ENCODE data around the gene GOLGA3. TPM values are rescaled to one million over a fixed set of nuclear protein-coding genes. Genes with fewer than 3 reads are reported as not detected.

Gene GOLGA3
- total and polyA plus RNA-seq, 4 donors: 5.0 to 43.0 (median 15.8) TPM

GRCh38 chr12:132729541-132730320 lies 98.9 kb downstream of the GOLGA3 start (continued):
- TF ChIP-seq REST (IDR thresholded peaks at IDR 0.05) (no peak), EGR1 (IDR thresholded peaks at IDR 0.05; ENCODE audit: low read depth in 2 of 2) (no peak)

- Histone ChIP-seq H3K4me1 (ENCODE audit: control insufficient read depth in 4 of 4, insufficient read depth in 4 of 4, low read length in 3 of 4) (no peaks in the 10 kb centered on the region), H3K27ac (ENCODE audit: low read depth in 1 of 2, low read length in 2 of 2) (no peak overlapping the region), H3K9me3 (ENCODE audit: control insufficient read depth in 4 of 4, low read length in 3 of 4) (no peaks in the 10 kb centered on the region), H3K27me3 (ENCODE audit: control insufficient read depth in 4 of 4, insufficient read depth in 4 of 4, low read length in 3 of 4) (no peaks in the 10 kb centered on the region), H3K4me3 (ENCODE audit: low read depth in 1 of 3, low read length in 3 of 3) (no peak overlapping the region), H3K36me3 (ENCODE audit: control insufficient read depth in 4 of 4, insufficient read depth in 3 of 4, low read depth in 1 of 4, low read length in 3 of 4) (peaks cover 14 to 84% (median 46%) of the 10 kb centered on the region in 4 donors), H3K9ac (ENCODE audit: low read depth in 1 of 2, low read length in 2 of 2) (no peak overlapping the region)
- no peak for DNase-seq (ENCODE audit: low spot score)
- TF ChIP-seq HNF4G (IDR thresholded peaks at IDR 0.05): no peak
- no peak for TF ChIP-seq RAD21 (IDR thresholded peaks at IDR 0.05)
- TF ChIP-seq JUND (IDR thresholded peaks at IDR 0.05): no peak
- no peak for TF ChIP-seq ZBTB33 (IDR thresholded peaks at IDR 0.05)
- 97% methylated on average over 7 of the region's 7 CpGs for WGBS
These were observed 100.2 kb downstream of the GOLGA3 start for GRCh38 chr12:132728502-132728901.

GRCh38 chr12:132727091-132727794 lies 101.4 kb downstream of the GOLGA3 start:
- Histone ChIP-seq H3K9me3 (ENCODE audit: control insufficient read depth in 4 of 4, low read length in 3 of 4) (no peaks in the 10 kb centered on the region), H3K9ac (ENCODE audit: low read depth in 1 of 2, low read length in 2 of 2) (no peak overlapping the region), H3K27ac (ENCODE audit: low read depth in 1 of 2, low read length in 2 of 2) (no peak overlapping the region), H3K27me3 (ENCODE audit: control insufficient read depth in 4 of 4, insufficient read depth in 4 of 4, low read length in 3 of 4) (no peaks in the 10 kb centered on the region), H3K36me3 (ENCODE audit: control insufficient read depth in 4 of 4, insufficient read depth in 3 of 4, low read depth in 1 of 4, low read length in 3 of 4) (peaks cover 15 to 81% (median 40%) of the 10 kb centered on the region in 4 donors), H3K4me1 (ENCODE audit: control insufficient read depth in 4 of 4, insufficient read depth in 4 of 4, low read length in 3 of 4) (no peaks in the 10 kb centered on the region), H3K4me3 (ENCODE audit: low read depth in 1 of 3, low read length in 3 of 3) (no peak overlapping the region)
- TF ChIP-seq GABPA (IDR thresholded peaks at IDR 0.05 in 1 of 2, conservative IDR thresholded peaks at IDR 0.05 in 1 of 2) (no peak), ATF3 (IDR thresholded peaks at IDR 0.05) (no peak), REST (IDR thresholded peaks at IDR 0.05) (no peak), MAX (IDR thresholded peaks at IDR 0.05) (no peak), SP1 (IDR thresholded peaks at IDR 0.05) (no peak), FOXA1 (IDR thresholded peaks at IDR 0.05) (no peak), TAF1 (conservative IDR thresholded peaks at IDR 0.05) (no peak), RXRA (IDR thresholded peaks at IDR 0.05) (no peak), RAD21 (IDR thresholded peaks at IDR 0.05) (no peak)
- WGBS: 95% methylated on average over 37 of the region's 37 CpGs
- no peak for DNase-seq (ENCODE audit: low spot score)
